Left renal pelvis (tissue), 4 donors: ENCODE measurements around the gene CDC42BPB. TPM values are rescaled to one million over a fixed set of nuclear protein-coding genes. Genes with fewer than 3 reads are reported as not detected.
"Not testable (repeated sequence)": the region's sequence is repeated elsewhere in the genome, so short reads cannot be mapped to it uniquely, and the experiment has no call there.

Experiments
- DNase-seq, 4 donors: peaks; one replicate each; pipeline ENCODE4 v3.0.0-alpha.2; 2013; ENCODE audit warnings: low read depth in 4 of 4, low spot score in 3 of 4
- polyA plus RNA-seq, 4 donors: library from polyadenylated mRNA; unstranded; fragments of 120-200 nt; gene quantifications; one replicate each; pipeline ENCODE4 v1.2.1, GENCODE V29; 2013; ENCODE audit not compliant: insufficient read length in 4 of 4

The CDC42BPB gene
- polyA plus RNA-seq, 4 donors = 66.5 to 84.8 (median 74.8) TPM

- DNase-seq = no peak
These were observed 1.7 kb downstream of the CDC42BPB start for GRCh38 chr14:103055695-103056094.

- DNase-seq = no peak
These were observed 4.9 kb downstream of the CDC42BPB start for GRCh38 chr14:103052407-103052806.

GRCh38 chr14:103050935-103051334 is 6.4 kb downstream of the CDC42BPB start:
- DNase-seq = no peak

DNA sequence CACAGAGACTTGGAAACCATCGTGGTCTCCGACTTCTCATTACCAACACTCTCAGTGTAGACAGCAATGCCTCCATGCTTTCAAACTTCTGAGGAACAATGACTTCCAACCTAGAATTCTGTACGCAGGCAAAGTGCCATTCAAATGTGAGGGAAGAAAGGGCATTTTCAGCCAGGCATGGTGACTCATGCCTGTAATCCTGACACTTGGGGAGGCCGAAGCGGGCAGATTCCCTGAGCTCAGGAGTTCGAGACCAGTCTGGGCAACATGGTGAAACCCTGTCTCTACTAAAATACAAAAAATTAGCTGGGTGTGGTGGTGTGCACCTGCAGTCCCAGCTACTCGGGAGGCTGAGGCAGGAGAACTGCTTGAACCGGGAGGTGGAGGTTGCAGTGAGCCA is 9.9 kb downstream of the CDC42BPB start:
- not testable (repeated sequence) for DNase-seq

DNA sequence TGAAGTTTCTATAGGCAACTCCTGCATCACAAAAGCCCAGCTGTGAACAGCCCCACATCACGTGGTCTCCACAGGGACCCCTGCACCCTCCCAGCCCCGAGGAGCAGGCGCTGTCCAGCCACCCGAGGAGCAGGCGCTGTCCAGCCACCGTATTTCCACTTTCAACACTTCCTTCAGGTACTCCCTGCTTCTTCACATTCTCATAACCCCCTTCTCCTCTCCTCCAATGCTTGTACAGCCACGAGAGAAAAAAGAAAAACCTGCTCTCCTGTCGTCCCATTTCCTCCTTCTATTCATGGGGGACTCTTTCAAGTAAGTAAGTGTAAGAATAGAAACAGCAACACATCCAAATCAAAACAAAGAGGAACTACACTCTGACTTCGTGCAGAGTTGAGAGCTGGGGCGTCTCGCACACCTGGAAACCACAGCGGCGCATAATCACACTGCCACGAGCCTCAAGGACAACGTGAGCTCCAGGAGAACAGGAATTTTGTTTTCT is 11.9 kb downstream of the CDC42BPB start:
- no peak for DNase-seq

- no peak for DNase-seq
These were observed 13.9 kb downstream of the CDC42BPB start for GRCh38 chr14:103043257-103044015.

- no peak for DNase-seq
These were observed 15.9 kb downstream of the CDC42BPB start for GRCh38 chr14:103041464-103041863.

DNA sequence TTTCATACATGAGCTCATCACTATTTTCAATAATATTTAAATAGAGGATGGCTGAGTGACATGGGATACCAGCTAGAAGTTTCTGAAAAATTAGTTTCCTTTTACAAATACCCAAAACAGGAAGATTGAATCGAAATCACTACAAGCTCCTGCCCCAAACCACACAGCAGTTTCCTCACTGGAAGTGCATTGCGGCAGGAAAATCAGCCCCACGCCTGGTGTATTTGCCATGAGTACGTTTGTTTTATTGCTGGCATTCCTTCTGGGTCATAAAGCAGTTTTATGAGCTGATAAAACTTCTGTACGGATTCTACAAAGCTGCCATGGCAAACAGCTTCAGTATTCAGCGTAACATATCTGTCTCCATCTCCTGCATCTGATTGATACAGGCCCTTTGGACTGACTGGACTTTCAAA is 23.7 kb downstream of the CDC42BPB start:
- no peak for DNase-seq

DNA sequence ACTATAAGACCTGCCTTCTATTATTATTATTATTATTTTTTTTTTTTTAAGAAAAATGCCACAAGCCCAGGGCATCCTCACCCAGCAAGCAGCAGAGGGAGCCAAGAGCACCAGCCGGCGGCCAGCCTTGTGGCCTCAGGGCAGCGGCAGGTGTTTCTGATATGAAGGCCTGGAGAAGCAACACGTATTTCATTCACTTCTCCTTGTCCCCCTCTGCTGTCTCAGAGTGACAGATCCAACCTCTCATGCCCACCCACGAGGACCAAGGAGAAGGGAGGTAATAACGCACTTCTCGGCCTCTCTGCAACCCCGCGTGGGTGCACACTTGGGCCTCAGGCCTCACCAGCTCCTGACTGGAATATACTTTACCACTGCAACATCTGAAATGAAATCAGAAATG is 25.4 kb downstream of the CDC42BPB start:
- DNase-seq = no peak

DNA sequence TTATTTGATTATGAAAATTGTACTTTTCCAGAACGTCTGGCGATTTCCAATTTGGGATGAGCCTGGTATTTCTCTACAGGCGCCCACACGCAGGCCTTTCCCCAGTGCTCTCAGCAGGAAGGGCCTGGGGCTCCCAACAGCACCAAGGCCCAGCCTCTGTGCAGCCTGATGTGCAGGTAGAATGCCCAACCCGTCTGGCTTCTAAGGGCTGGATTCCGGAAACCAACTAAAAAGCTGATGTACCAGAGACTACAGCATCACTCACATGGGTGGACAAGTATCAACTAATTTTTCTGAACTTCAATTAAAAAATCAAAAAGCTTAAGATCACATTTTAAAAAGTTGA is 25.8 kb downstream of the CDC42BPB start:
- no peak for DNase-seq

GRCh38 chr14:103030741-103031565 is 26.4 kb downstream of the CDC42BPB start:
- no peak for DNase-seq

DNA sequence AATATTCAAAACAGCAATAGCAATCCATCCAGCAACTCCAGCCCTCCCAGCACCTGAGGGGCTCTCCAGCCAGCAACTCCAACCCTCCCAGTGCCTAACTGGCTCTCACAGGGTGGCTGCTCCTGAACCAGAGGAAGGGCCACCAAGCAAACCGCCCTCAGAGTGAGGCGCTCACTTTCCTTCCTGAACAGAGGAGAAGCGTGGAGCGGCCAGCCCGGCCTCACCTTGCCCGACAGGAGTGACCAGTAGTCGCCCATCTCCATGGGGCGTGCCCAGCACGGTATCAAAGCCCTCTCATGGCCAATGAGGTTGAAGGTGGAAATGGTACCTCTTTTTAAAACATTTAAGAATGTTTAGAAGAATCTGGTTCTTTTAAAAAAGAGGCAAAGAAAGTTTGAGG is 27.4 kb downstream of the CDC42BPB start:
- no peak for DNase-seq

- no peak for DNase-seq
These were observed 28.6 kb downstream of the CDC42BPB start for GRCh38 chr14:103028772-103029171.

DNA sequence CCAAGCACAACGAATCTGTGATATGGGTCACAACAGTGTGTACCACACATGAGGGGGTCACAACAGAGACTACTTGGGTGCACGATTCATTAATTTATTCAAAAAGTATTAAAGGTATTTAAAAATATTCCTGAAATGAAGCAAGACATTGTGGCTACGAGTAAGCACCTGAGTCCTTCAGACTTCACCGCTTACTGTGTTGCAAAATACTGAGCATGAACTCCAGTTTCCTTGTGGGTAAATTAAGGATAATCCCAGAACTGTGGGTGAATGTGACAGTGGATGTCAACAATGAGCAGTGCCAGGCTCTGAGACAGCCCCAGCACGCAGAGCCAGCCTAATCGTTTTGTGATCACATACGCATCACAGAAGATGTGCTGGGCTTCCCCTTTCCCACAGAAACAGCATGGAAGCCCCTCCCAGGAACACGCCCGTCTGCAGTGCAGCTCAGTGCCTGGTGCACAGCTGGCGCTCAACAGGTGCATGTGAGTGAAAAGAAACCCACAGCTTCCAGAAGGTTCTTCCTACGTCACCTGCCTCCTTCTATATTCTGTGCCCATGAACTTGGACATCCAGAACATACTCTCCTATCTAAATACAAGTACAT is 29.1 kb downstream of the CDC42BPB start:
- DNase-seq = no peak

- no peak for DNase-seq
These were observed 29.9 kb downstream of the CDC42BPB start for GRCh38 chr14:103027451-103027850.

DNA sequence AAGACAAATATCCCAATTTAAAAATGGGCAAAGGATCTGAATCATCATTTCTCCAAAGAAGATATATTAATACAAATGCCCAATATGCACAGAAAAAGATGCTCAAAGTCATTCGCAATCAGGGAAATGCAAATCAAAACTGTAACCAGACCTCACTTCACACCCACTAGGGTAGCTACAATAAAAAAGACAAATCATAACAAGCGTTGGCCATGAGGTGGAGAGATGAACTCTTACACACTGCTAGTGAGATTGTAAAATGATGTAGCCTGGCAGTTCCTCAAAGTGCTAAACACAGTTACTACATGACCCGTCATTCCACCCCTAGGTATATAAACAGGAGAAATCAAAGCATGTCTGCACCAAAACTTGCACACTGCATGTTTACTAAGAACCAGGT is 30.4 kb downstream of the CDC42BPB start:
- DNase-seq = no peak

GRCh38 chr14:103026196-103026595 is 31.2 kb downstream of the CDC42BPB start:
- DNase-seq = not testable (repeated sequence)

DNA sequence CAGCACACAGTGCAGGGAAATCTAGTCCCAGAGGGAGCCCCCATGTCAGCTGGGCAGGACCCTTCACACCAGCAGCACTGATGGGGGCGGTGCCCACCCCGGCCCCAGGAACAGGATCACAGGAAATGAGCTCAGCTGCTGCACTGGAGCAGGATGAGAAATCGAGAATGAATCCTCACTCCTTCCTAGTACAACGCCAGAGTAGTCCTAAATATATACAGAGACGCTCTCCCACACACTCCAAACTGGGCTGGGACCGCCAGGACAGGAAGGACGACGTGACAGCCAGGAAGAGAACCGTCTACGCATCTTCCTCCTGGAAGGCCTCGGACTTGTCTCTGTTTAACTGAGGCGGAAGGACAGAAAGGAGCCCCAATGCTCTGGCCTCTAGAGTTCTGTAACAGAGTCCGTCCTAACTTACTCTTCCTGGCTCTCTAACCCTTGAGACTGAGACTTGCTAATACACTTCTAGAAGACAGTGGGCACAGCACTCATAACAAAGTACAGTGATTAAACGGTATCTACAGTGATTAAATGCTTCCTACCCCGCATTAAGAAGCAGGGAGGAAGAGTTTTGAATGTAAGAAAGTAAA is 33.4 kb downstream of the CDC42BPB start:
- no peak for DNase-seq

DNA sequence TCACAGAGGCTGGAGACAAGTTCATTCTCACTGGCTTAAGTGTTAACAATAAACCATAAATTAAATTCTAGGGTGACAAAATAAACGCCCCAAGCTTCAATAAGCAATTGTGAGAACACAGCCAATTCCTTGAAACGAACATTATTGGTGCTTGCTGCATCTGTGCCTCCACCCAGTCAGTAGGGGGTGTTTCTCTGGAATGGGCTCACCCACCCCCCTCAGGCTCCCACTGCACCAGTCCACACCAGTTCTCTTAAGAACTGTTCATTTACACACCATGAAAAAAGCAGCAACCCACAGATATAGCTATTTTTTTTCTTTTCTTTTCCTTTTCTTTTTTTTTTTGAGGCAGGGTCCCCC is 34.7 kb downstream of the CDC42BPB start:
- no peak for DNase-seq

DNA sequence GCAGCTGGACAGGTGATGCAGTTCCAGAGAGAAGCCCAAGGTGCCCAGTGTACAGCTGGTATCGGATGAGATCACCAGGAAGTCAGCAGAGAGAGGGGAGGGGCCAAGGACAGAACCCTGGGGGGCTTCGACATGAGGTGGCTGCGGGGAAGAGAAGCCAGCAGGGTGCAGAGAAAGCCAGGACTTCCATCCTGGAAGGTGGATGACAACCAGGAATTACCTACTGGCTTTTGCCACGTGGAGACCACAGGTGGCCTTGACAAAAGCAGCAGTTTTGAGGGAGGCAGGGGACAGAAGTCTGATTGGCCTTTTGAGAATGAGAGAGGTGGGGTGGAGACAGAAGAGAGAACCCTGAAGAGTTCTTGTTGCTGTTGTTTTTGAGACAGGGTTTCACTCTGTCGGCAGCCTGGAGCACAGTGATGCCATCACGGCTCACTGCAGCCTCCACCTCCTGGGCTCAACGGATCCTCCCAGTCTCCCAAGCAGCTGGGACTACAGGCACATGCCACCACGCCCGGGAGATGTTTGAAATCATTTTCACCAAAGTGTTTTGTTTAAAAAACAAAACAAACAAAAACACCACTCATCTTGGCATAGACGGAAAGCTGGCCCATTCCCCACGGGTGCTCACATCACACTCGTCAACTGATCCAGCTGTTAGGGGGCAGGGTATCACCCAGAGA is 35.2 kb downstream of the CDC42BPB start:
- no peak for DNase-seq

DNA sequence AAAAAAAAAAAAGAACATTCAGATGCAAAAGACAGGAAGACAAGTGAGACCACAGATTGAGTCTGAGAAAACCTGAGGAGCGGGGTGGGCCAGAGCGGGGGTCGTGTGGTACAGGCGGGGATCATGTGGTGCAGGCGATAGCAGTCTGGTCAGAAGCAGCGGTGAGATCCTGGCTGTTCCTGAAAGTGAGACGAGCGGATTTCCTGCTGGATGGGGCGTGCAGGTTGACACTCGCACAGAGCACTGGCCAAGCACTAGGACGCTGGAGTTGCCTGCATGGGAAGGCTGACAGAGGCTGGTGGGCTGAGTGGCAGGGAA is 35.7 kb downstream of the CDC42BPB start:
- no peak for DNase-seq
